DMS153 treated with DMSO at 0.1 percent for 48 hours (cell line): Measurements from ENCODE around the gene WFDC12.

ENCODE experiments used
- DNase-seq: peaks from one replicate; lab custom pipeline; 2025; ENCODE audit not compliant: unreplicated experiment; lab: John Stamatoyannopoulos, UW

Gene WFDC12

DNA sequence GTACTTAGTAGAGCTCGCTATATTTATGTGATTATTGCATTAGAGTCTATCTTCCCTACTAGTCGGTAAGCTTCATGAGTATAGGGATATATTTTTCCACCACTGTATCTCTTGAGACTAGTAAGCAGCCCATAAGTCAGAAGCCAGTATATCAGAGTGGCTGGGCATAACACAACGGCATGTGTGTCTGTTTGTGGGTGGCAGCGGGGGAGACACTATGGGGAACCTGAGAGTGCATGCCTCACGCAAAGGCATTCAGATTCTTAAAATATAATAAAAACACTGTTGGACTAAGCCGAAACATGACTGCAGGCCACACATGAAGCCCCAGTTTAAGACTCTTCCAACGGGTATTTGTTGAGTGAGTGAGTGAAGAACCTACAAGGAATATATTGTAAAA, 31.4 kb downstream of the WFDC12 start:
- no peak for DNase-seq

DNA sequence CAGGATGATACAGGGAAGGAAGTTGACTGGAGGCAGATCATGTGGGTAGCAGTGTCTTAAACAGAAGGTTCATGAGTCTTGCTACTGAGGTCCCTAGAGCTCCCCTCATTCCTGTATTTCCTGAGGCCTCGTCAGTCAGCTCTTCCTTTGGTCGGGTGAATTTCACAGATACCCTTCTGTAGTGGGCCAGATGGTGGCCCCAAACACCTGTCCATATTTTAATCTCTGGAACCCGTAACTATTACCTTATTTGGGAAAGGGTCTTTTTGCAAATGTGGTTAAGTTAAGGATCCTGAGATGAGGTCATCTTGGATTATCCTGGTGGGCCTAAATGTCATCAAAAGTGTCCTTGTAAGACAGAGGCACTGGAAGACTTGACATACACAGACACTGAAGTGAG, 32.9 kb downstream of the WFDC12 start:
- no peak for DNase-seq

DNA sequence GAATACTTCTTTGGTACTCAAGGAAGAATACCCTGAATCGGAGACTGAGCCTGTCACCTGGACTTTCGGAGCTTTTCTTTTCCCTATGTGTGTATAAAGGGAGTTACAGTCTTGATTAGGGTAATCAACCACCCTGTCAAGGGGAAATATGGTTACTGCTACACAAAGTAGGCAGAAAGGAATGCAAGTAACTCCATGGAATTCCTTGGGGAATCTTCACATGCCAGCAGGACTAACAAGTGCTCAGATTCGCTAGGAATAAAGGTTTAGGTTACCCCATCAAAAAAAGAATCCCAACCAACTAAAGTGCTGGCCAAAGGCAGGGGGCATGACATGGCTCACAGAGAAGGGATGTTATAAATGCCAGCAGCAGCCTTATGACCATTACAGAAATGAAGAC, 33.8 kb downstream of the WFDC12 start:
- DNase-seq, result no peak

DNA sequence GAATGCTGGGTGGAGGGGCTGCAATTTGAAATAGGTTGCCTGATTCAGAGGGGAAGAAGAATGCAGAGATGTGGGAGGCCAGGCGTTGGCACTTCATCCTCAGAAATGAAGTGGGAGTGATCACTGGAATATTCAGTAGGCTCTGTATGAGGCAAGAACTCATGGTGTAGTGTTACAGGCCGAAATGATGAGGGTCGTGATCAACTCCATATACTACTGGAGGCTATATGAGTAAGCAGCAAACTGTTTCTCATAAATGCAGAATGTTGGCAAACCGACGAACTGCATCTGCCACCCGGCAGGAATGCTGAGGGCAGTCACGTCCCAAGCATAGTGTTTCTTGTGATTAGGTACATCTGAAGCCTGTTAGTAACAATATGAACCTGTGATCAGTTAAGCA, 36.0 kb downstream of the WFDC12 start:
- no peak for DNase-seq

DNA sequence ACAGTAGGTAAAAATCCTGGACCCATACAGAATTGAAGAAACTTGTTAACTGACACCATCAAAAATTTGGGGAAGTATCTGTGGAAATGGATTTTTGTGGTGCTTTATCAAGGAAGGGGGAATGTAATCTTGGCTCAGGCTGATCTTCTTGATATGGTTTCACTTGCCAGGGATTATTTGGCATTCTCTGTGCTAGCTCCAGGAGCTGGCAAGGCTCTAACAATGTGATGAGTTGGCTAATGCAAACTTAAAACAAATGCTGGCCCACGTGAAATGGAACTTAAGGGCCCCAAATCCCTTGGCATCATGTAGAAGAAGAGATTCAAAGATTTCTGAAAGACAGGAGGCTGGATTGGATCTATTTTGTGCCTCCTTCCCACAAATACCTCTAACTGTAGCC, 36.5 kb downstream of the WFDC12 start:
- DNase-seq, result no peak

DNA sequence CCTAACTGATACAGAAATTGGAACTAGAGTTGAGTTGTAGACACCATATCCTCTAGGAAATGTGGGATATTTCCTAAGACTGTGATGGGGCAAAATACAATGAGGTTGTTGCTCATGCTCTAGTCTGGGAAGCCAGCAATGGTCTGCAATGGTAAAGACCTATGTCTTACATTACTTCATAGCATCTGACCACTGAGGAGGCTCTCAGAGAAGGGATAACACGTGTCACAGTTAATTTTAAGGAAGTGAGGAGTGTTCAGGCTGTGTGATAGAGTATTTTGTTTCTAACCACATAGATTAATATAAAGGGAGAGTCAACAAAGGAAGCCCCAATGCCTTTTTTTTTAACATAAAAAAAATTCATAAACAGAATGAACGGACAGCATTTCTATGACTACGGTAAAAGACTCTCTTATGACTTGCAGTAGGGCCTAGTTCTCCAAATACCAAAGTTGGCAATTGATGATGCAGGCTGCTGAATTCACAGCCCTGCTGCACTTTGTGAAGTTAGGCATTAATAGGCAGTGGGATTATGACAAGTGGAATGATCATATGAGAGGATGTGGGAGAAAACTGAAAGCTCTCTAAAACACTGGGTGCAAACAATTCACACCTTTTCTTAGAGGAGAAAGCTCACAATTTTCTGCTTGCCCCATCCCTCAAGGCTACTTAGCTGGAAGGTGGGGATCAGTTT, 37.0 kb downstream of the WFDC12 start:
- no peak for DNase-seq

DNA sequence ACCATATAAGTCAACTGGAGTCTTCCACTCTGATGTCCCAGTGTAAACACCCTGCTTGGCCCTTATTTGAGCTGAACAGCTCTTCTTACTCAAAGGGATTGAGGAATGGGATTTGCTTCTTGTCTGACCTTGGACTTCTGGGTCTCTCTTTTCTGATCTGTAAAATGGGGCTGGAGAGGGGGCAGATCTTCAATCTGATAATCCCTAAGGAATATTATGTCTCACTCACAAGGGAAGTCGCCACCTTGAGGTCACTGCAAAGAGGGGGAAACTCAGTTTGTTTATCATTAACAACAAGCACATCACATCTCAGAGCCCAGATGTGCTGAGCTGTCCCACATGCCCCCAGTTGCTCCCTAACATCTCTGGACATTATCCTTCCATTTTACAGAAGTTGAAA, 38.4 kb downstream of the WFDC12 start:
- DNase-seq, result no peak

DNA sequence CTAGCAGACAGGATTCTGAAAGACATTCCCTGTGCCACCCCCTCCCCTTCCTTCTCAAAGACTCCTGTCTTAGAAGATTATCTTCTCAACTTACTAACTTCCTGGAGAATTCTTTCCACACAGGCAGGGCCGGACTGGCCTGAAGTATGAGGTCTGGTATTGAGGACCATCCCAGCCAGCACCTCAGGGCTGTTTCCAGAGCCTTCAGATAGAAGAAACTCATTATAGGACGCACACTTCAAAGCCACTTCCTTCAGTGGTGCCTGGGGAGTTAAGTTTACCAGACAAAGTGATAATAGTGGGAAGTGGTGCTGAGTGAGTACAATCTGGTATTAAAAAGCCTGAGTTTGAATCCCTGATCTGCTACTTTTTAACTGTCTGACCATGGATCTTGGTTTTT, 39.0 kb downstream of the WFDC12 start:
- DNase-seq, result no peak

DNA sequence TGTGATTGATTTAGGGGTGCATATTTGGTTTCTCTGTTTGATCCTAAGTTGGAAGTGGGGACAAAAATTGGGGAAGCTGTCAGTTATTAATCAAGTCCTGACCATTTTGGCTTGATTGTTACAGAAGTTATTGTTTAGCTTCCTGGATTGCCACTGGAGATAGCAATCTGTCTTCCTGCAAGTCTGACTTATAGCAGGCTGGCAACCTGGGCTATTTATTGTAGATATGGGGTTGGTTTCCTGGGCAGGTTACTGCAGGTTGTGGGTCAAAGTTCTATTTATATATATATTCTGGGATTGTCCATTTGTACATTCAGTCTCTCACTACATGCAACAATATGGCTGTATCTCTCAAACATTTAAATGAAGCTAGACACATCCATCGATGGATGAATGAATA, 41.1 kb downstream of the WFDC12 start:
- DNase-seq, result no peak

DNA sequence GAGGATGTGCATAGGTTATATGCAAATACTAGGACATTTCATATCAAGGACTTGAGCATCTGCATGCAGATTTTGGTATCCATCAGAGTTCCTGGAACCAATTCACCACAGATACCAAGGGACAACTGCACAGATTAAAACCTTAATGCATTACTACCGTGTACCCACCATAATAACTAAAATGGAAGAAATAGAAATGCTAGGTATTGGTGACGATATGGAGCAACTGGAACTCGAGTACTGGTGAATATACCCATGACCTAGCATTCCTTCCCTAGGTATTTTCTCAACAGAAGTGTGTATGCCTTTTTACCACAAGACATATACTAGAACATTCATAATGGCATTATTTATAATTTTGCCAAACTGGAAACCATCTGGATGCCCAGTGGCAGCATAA, 41.8 kb downstream of the WFDC12 start:
- no peak for DNase-seq

DNA sequence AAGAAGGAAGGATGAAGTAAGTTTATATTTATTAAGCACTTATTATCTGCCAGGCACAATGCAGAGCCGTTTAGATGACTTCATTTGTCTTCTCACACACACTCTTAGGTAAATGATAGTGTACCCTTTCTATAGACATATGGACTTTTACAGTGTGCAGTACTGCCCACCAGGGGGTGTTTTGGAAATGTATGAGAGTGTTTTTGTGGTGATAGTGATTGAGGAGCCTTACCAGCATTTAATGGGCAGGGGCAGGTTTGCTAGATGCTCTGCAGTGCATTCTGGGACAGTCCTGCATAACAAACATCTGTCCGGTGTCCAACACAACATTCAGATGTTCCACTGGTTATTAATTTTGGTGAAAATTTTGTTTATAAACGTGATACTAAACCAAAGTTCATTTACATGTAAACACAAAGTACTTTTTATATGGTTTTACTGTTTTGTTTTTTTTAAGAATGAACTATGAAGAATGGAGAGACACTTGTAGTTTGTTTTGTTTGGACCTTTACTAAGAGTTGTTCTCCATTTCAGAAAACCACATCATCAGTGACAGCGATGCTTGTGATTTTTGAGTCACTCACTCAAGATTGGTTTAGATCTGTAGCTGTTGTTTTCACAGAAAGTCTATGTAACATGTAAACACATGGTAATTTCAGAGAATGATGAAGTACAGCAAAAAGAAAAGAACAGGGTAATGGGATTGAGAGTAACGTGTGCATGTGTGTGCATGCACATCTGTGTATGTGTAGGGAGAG, 43.2 kb downstream of the WFDC12 start:
- DNase-seq, result no peak

DNA sequence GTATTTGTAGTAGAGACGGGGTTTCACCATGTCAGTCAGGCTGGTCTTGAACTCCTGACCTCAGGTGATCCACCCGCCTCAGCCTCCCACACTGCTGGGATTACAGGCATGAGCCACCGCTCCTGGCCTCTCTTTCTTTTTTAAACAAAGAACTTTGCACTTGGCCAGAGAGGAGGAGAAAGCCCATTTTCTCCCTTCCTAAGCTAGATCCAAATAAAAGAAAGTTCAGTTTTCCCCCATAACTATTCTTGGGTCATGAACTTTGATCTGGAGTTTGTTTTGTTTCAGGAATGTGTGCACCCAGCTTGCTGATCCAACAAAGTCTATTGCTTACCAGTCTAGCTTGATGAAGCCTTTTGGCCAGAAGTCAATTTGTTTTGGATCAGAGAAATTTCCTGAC, 46.7 kb downstream of the WFDC12 start:
- DNase-seq, result no peak
